HEK293 (cell line): ENCODE measurements around the gene HLA-DPB1.

ENCODE experiments used
- CTCF ChIA-PET: fragments of 350-600 bp; formaldehyde crosslinking; extraction: SDS; loops from one replicate; lab custom pipeline; 2021; ENCODE audit warnings: antibody characterized with exemption; lab: Yijun Ruan, JAX
- POLR2A ChIA-PET: fragments of 300-600 bp; formaldehyde crosslinking; extraction: SDS; loops from one replicate; lab custom pipeline; 2020; ENCODE audit warnings: antibody characterized with exemption, inconsistent platforms; lab: Yijun Ruan, JAX
- H3K27ac ChIP-seq: fragments of 200-500 bp; sonication (Bioruptor generic); 2 replicates; pipeline ENCODE4 v1.5.1; 2014; ENCODE audit warnings: low read depth, low read length, control low read depth, inconsistent platforms; ENCODE audit errors: extremely low read depth
- H3K36me3 ChIP-seq, 2 experiments: fragments of 200-500 bp in 1 of 2; sonication (Bioruptor generic) in 1 of 2; 1 replicate in 1 of 2; 2 replicates in 1 of 2; pipeline ENCODE4 v1.5.1; 2014 to 2017; ENCODE audit warnings: inconsistent platforms in 2 of 2, low read length in 2 of 2; ENCODE audit not compliant: control insufficient read depth in 2 of 2, insufficient read depth in 1 of 2
- H3K4me1 ChIP-seq: fragments of 200-500 bp; sonication (Bioruptor generic); 2 replicates; pipeline ENCODE4 v1.5.1; 2014; ENCODE audit warnings: mild to moderate bottlenecking, low read length, inconsistent platforms; ENCODE audit not compliant: control insufficient read depth, insufficient read depth
- H3K4me3 ChIP-seq: 2 replicates; pipeline ENCODE4 v1.5.1; 2011; ENCODE audit warnings: low read depth, mild to moderate bottlenecking, control low read depth, low read length, moderate library complexity
- H3K9me3 ChIP-seq: fragments of 200-500 bp; sonication (Bioruptor generic); 2 replicates; pipeline ENCODE4 v1.5.1; 2014; ENCODE audit warnings: low read depth, low read length, inconsistent platforms; ENCODE audit not compliant: control insufficient read depth, insufficient read depth
- EGR2 ChIP-seq: fragments of 450-650 bp; formaldehyde crosslinking; IDR thresholded peaks from 2 replicates; pipeline ENCODE4 v1.5.1; 2016; ENCODE audit warnings: low read depth, missing biosample characterization, missing genetic modification characterization
- HOXA7 ChIP-seq: sonication (generic); formaldehyde crosslinking; IDR thresholded peaks from 2 replicates; pipeline ENCODE4 v1.8.1; 2022; ENCODE audit warnings: missing genetic modification reagents, borderline replicate concordance
- MYNN ChIP-seq: fragments of 450-650 bp; formaldehyde crosslinking; IDR thresholded peaks from 2 replicates; pipeline ENCODE4 v1.5.1; 2016; ENCODE audit warnings: missing biosample characterization, missing genetic modification characterization, borderline replicate concordance
- ZBTB20 ChIP-seq: fragments of 450-650 bp; formaldehyde crosslinking; IDR thresholded peaks from 2 replicates; pipeline ENCODE4 v1.5.1; 2016; ENCODE audit warnings: missing biosample characterization, missing genetic modification characterization
- ZFHX2 ChIP-seq: fragments of 450-650 bp; formaldehyde crosslinking; conservative IDR thresholded peaks from 2 replicates; pipeline ENCODE4 v1.5.1; 2016; ENCODE audit warnings: missing biosample characterization, missing genetic modification characterization
- ZFP37 ChIP-seq: fragments of 450-650 bp; formaldehyde crosslinking; IDR thresholded peaks from 2 replicates; pipeline ENCODE4 v1.5.1; 2016; ENCODE audit warnings: missing biosample characterization, missing genetic modification characterization
- ZNF133 ChIP-seq: fragments of 450-650 bp; formaldehyde crosslinking; IDR thresholded peaks from 2 replicates; pipeline ENCODE4 v1.5.1; 2016; ENCODE audit warnings: missing biosample characterization, missing genetic modification characterization
- ZNF175 ChIP-seq: fragments of 450-650 bp; formaldehyde crosslinking; IDR thresholded peaks from 2 replicates; pipeline ENCODE4 v1.5.1; 2016; ENCODE audit warnings: missing biosample characterization, missing genetic modification characterization
- ZNF24 ChIP-seq: fragments of 450-650 bp; formaldehyde crosslinking; IDR thresholded peaks from 2 replicates; pipeline ENCODE4 v1.5.1; 2016; ENCODE audit warnings: missing biosample characterization, missing genetic modification characterization
- ZNF26 ChIP-seq: fragments of 450-650 bp; formaldehyde crosslinking; IDR thresholded peaks from 2 replicates; pipeline ENCODE4 v1.5.1; 2016; ENCODE audit warnings: missing biosample characterization, missing genetic modification characterization
- ZNF555 ChIP-seq: fragments of 450-650 bp; formaldehyde crosslinking; conservative IDR thresholded peaks from 2 replicates; pipeline ENCODE4 v1.5.1; 2017; ENCODE audit warnings: missing biosample characterization, mild to moderate bottlenecking, missing genetic modification characterization, inconsistent platforms
- ZNF571 ChIP-seq: fragments of 450-650 bp; formaldehyde crosslinking; IDR thresholded peaks from 2 replicates; pipeline ENCODE4 v1.5.0; 2017; ENCODE audit warnings: missing biosample characterization, missing genetic modification characterization
- ZNF692 ChIP-seq: fragments of 450-650 bp; formaldehyde crosslinking; IDR thresholded peaks from 2 replicates; pipeline ENCODE4 v1.5.1; 2016; ENCODE audit warnings: missing biosample characterization, missing genetic modification characterization
- ZNF792 ChIP-seq: fragments of 450-650 bp; formaldehyde crosslinking; IDR thresholded peaks from 2 replicates; pipeline ENCODE4 v1.5.1; 2016; ENCODE audit warnings: missing biosample characterization, missing genetic modification characterization
- ZNF837 ChIP-seq: fragments of 450-650 bp; formaldehyde crosslinking; IDR thresholded peaks from 2 replicates; pipeline ENCODE4 v1.5.1; 2016; ENCODE audit warnings: missing biosample characterization, missing genetic modification characterization
- ZSCAN18 ChIP-seq: fragments of 450-650 bp; formaldehyde crosslinking; IDR thresholded peaks from 2 replicates; pipeline ENCODE4 v1.5.1; 2016; ENCODE audit warnings: missing biosample characterization, missing genetic modification characterization

The HLA-DPB1 gene

GRCh38 chr6:33104887-33105286 lies 29.1 kb downstream of the HLA-DPB1 start:
- POLR2A ChIA-PET: no interaction called here
- Histone ChIP-seq H3K36me3 (no peaks in the 10 kb centered on the region), H3K4me1 (no peaks in the 10 kb centered on the region)
- TF ChIP-seq ZNF133 (tag by site-specific recombination) (peak; percentile 85), ZNF792 (tag by site-specific recombination) (no peak)
- TF ChIP-seq, all 188 proteins: peak for 1
- Histone ChIP-seq H3K27ac (no peak overlapping the region), H3K9me3 (no peaks in the 10 kb centered on the region), H3K4me3 (no peak overlapping the region)
- CTCF ChIA-PET: no interaction called here

- ChIA-PET CTCF (no interaction called here), POLR2A (no interaction called here)
- no peak overlapping the region for H3K4me3 ChIP-seq
- H3K27ac ChIP-seq: no peak overlapping the region
- H3K9me3 ChIP-seq: no peaks in the 10 kb centered on the region
- H3K36me3 ChIP-seq: no peaks in the 10 kb centered on the region
- TF ChIP-seq HOXA7 (CRISPR knock-in tag) (no peak), ZNF555 (tag by site-specific recombination) (no peak), ZNF571 (tag by site-specific recombination) (no peak), ZFP37 (tag by site-specific recombination) (no peak), ZBTB20 (tag by site-specific recombination) (no peak), ZNF24 (tag by site-specific recombination) (no peak), ZNF26 (tag by site-specific recombination) (peak; percentile 6; the same call in 1 of the 2 replicates), ZFHX2 (tag by site-specific recombination) (peak; percentile 56; the same call in 1 of the 2 replicates), MYNN (tag by site-specific recombination) (no peak), ZNF692 (tag by site-specific recombination) (no peak), ZNF175 (tag by site-specific recombination) (no peak), EGR2 (peak; percentile 64), ZNF133 (tag by site-specific recombination) (no peak)
- no peaks in the 10 kb centered on the region for H3K4me1 ChIP-seq
Observed at GRCh38 chr6:33105386-33105785, 29.6 kb downstream of the HLA-DPB1 start.

- no peaks in the 10 kb centered on the region for H3K36me3 ChIP-seq
- H3K27ac ChIP-seq: no peak overlapping the region
- POLR2A ChIA-PET: no interaction called here
- CTCF ChIA-PET: interaction anchor here (0.8 to 1.5 kb wide), 3 partner anchors 14 to 37 kb away, joined by 3 to 5 read pairs (median 3); no protein-coding TSS in a partner anchor
- H3K4me1 ChIP-seq: no peaks in the 10 kb centered on the region
- H3K4me3 ChIP-seq: no peak overlapping the region
- TF ChIP-seq ZNF837 (tag by site-specific recombination): no peak
- no peak for TF ChIP-seq ZSCAN18
- no peaks in the 10 kb centered on the region for H3K9me3 ChIP-seq
Observed at GRCh38 chr6:33105916-33106871, 30.4 kb downstream of the HLA-DPB1 start.
